Esophagus squamous epithelium (tissue), 5 donors: ENCODE results near the gene CRYZL1. TPM values are rescaled to one million over a fixed set of nuclear protein-coding genes. Genes with fewer than 3 reads are reported as not detected.

ENCODE experiments used
- DNase-seq: peaks from one replicate; lab custom pipeline; 2025; lab: John Stamatoyannopoulos, UW
- H3K27ac ChIP-seq, 4 donors: fragments of 200-600 bp; sonication (generic); one replicate each; pipeline ENCODE4 v1.5.1; 2016 to 2019; ENCODE audit warnings: mild to moderate bottlenecking in 1 of 4
- H3K27me3 ChIP-seq, 4 donors: fragments of 200-600 bp; sonication (generic); 1 replicate in 3 of 4; 2 replicates in 1 of 4; pipeline versions ENCODE4 v1.5.1 to v1.6.0; 2017 to 2021; ENCODE audit warnings: antibody characterized with exemption in 1 of 4
- H3K36me3 ChIP-seq, 3 donors: fragments of 200-600 bp; sonication (generic); one replicate each; pipeline ENCODE4 v1.5.1; 2016 to 2019
- H3K4me1 ChIP-seq, 3 donors: fragments of 200-600 bp; sonication (generic); one replicate each; pipeline ENCODE4 v1.5.1; 2017 to 2019
- H3K4me3 ChIP-seq, 4 donors: fragments of 200-600 bp; sonication (generic); 1 replicate in 3 of 4; 2 replicates in 1 of 4; pipeline ENCODE4 v1.5.1; 2016 to 2019; ENCODE audit warnings: mild to moderate bottlenecking in 2 of 4, moderate library complexity in 1 of 4
- H3K9me3 ChIP-seq, 3 donors: fragments of 200-600 bp; sonication (generic); one replicate each; pipeline ENCODE4 v1.5.1; 2016 to 2019
- POLR2A ChIP-seq, 4 donors: fragments of 450-650 bp; IDR thresholded peaks; one replicate each; pipeline ENCODE4 v1.6.1; 2017; ENCODE audit warnings: antibody characterized with exemption in 4 of 4, mild to moderate bottlenecking in 4 of 4, moderate library complexity in 3 of 4
- WGBS, 2 donors: methylation state at CpG; one replicate each; pipeline ENCODE4 v1.1.5; 2018; 5-methylcytosine and 5-hydroxymethylcytosine counted together
- intact Hi-C: fragments of 100-400 bp; cut with DNase I; formaldehyde crosslinking; loops from one replicate; pipeline ENCODE4 v1.15.0; 2022
- total RNA-seq, 4 donors: library from RNA; depleted of rRNA; stranded (reverse); fragments of >200 nt; gene quantifications; one replicate each; pipeline ENCODE4 v1.1.0, GENCODE V29; 2016
- TF ChIP-seq, protein P1 (sequence below), 6 experiments: fragments of 450-650 bp in 4 of 6; fragments of 200-600 bp in 2 of 6; sonication (generic) in 2 of 6; IDR thresholded peaks; one replicate each; pipeline ENCODE4 v1.5.1; 2016 to 2019; ENCODE audit warnings: antibody characterized with exemption in 6 of 6, mild to moderate bottlenecking in 4 of 6, moderate library complexity in 4 of 6
- donor health status: DM: yes; HTN: yes; CAD: no.

The CRYZL1 gene
- total RNA-seq, 4 donors from 2014 or later: 7.9 to 25.7 (median 15.3) TPM

DNA sequence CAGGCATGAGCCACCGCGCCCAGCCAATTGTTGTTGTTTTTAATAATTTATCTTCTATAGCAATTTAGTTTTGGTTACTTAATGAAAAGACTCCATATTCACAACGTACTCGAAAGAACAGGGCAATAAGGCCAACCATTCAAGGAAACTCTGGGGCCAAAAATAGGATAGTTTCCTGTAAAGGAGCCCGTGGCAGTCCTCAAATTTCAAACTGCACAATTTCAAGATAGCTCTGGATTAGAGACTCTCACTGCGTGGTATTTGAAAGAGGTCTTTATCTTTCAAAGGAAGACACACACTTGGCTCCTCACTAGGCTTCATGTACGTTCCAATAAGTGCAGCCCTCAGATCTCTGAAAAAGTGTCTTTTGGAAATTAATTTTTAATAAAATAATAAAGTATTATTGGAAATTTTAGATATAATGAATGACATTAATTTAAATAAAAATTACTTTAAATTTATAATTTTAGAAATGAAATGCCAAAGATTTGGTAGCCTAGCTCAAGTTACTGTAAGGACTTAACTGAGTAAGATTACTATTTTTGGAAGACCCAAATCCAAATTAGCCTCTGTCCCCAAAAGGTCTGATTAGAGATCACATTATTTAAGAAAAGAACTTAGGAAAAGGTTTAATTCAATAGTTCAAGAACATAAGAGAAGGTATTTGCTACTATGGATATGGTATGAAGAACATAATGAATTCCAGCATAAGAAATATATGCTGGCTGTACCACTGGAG is 30.4 kb downstream of the CRYZL1 start:
- WGBS, 2 donors: 89 to 96% methylated on average over 7 of the region's 7 CpGs
- Histone ChIP-seq H3K27me3 (no peaks in the 10 kb centered on the region), H3K4me1 (no peaks in the 10 kb centered on the region), H3K4me3 (no peak overlapping the region), H3K9me3 (no peaks in the 10 kb centered on the region), H3K36me3 (peaks cover 0 to 99% (median 11%) of the 10 kb centered on the region in 3 donors), H3K27ac (no peak overlapping the region)
- intact Hi-C loops: no loop called here
- no peak for DNase-seq
- TF ChIP-seq POLR2A (IDR thresholded peaks at IDR 0.05): no peak
- TF ChIP-seq, protein P1, sequence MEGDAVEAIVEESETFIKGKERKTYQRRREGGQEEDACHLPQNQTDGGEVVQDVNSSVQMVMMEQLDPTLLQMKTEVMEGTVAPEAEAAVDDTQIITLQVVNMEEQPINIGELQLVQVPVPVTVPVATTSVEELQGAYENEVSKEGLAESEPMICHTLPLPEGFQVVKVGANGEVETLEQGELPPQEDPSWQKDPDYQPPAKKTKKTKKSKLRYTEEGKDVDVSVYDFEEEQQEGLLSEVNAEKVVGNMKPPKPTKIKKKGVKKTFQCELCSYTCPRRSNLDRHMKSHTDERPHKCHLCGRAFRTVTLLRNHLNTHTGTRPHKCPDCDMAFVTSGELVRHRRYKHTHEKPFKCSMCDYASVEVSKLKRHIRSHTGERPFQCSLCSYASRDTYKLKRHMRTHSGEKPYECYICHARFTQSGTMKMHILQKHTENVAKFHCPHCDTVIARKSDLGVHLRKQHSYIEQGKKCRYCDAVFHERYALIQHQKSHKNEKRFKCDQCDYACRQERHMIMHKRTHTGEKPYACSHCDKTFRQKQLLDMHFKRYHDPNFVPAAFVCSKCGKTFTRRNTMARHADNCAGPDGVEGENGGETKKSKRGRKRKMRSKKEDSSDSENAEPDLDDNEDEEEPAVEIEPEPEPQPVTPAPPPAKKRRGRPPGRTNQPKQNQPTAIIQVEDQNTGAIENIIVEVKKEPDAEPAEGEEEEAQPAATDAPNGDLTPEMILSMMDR (IDR thresholded peaks at IDR 0.05): no peak

DNA sequence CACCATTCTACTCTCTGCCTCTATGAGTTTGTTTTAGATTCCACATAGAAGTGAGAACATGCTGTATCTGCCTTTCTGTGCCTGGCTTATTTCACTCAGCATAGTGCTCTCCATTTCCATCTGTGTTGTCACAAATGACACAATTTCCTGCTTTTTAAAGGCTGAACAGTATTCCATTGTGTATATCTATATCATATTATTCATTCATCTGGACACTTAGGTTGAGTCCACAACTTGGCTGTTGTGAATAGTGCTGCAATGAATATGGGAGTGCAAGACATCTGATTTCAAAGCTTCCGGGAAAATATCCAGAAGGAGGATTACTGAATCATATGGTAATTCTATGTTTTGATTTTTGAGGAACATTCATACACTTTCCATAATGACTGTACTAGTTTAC is 33.0 kb downstream of the CRYZL1 start:
- DNase-seq: no peak
- WGBS, 2 donors: 15 to 53% methylated on average over 1 of the region's 1 CpG
- Histone ChIP-seq H3K4me3 (no peak overlapping the region), H3K27me3 (no peaks in the 10 kb centered on the region), H3K36me3 (peaks cover 0 to 90% (median 7%) of the 10 kb centered on the region in 3 donors), H3K9me3 (no peaks in the 10 kb centered on the region), H3K4me1 (no peaks in the 10 kb centered on the region), H3K27ac (no peak overlapping the region)
- TF ChIP-seq POLR2A (IDR thresholded peaks at IDR 0.05): no peak
- TF ChIP-seq, protein P1 (IDR thresholded peaks at IDR 0.05): no peak
- intact Hi-C loops: no loop called here

GRCh38 chr21:33598051-33598450 is 43.5 kb downstream of the CRYZL1 start:
- Histone ChIP-seq H3K27me3 (no peaks in the 10 kb centered on the region), H3K4me3 (no peak overlapping the region), H3K9me3 (no peaks in the 10 kb centered on the region), H3K27ac (no peak overlapping the region), H3K36me3 (peaks cover 6 to 96% (median 25%) of the 10 kb centered on the region in 3 donors), H3K4me1 (no peaks in the 10 kb centered on the region)
- TF ChIP-seq POLR2A (IDR thresholded peaks at IDR 0.05): no peak
- TF ChIP-seq, protein P1 (IDR thresholded peaks at IDR 0.05): no peak
- DNase-seq: no peak
- 81 to 82% methylated on average over 1 of the region's 1 CpG for WGBS, 2 donors
- intact Hi-C loops: no loop called here

GRCh38 chr21:33588485-33589335 is 52.8 kb downstream of the CRYZL1 start, which contains the start of gene DONSON:
Gene DONSON, minus strand, starts transcription at chr21:33588684. Its CDS starts 43 bp downstream, at chr21:33588641.
- Histone ChIP-seq H3K36me3 (peaks cover 0 to 13% (median 0%) of the 10 kb centered on the region in 3 donors), H3K9me3 (no peaks in the 10 kb centered on the region), H3K4me3 (peak within 1 kb of the TSS; percentile 67 to 88 (median 84)), H3K27me3 (no peaks in the 10 kb centered on the region), H3K4me1 (peaks cover 0 to 20% (median 0%) of the 10 kb centered on the region in 3 donors), H3K27ac (peak within 1 kb of the TSS; percentile 90 to 95 (median 92))
- intact Hi-C loops: no loop called here
- peak; percentile 17 for DNase-seq
- WGBS, 2 donors: 0% methylated on average over 1 to 11 of the region's 78 CpGs
- peak in 3 of 4 donors; percentile 13 to 74 (median 62) for TF ChIP-seq POLR2A (IDR thresholded peaks at IDR 0.05)
- TF ChIP-seq, protein P1 (IDR thresholded peaks at IDR 0.05): peak in 2 of 6 experiments; percentile 17 to 41
